ENCODE data around the gene LMAN2L. TPM values are rescaled to one million over a fixed set of nuclear protein-coding genes. Genes with fewer than 3 reads are reported as not detected.

The LMAN2L gene
- total and polyA plus RNA-seq, 4 donors, result 6.4 to 15.1 (median 12.3) TPM

DNA sequence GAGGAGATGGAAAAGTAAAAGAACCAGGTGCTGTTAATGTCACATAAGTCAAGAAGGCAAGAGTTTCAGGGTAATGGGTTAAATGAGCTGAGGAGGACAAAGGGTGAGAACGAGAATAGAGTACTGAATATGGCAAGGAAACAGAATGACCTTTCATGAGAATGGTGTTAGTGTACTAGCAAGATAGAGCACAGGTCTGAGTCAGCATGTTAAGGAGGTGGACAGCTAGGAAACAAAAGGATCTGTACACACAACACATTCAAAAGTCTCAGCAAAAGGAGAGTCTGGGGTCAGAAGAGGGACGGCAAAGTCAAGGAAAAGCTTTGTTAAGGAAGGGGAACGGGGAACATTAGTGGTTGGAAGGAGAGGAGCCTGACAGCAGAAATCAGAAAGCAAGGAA, 28.9 kb downstream of the LMAN2L start:
- DNase-seq (ENCODE audit: low spot score), result no peak
- TF ChIP-seq, protein P1, sequence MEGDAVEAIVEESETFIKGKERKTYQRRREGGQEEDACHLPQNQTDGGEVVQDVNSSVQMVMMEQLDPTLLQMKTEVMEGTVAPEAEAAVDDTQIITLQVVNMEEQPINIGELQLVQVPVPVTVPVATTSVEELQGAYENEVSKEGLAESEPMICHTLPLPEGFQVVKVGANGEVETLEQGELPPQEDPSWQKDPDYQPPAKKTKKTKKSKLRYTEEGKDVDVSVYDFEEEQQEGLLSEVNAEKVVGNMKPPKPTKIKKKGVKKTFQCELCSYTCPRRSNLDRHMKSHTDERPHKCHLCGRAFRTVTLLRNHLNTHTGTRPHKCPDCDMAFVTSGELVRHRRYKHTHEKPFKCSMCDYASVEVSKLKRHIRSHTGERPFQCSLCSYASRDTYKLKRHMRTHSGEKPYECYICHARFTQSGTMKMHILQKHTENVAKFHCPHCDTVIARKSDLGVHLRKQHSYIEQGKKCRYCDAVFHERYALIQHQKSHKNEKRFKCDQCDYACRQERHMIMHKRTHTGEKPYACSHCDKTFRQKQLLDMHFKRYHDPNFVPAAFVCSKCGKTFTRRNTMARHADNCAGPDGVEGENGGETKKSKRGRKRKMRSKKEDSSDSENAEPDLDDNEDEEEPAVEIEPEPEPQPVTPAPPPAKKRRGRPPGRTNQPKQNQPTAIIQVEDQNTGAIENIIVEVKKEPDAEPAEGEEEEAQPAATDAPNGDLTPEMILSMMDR (IDR thresholded peaks at IDR 0.05; ENCODE audit: low read depth, low read length, missing input control), result no peak
- TF ChIP-seq, protein P2, sequence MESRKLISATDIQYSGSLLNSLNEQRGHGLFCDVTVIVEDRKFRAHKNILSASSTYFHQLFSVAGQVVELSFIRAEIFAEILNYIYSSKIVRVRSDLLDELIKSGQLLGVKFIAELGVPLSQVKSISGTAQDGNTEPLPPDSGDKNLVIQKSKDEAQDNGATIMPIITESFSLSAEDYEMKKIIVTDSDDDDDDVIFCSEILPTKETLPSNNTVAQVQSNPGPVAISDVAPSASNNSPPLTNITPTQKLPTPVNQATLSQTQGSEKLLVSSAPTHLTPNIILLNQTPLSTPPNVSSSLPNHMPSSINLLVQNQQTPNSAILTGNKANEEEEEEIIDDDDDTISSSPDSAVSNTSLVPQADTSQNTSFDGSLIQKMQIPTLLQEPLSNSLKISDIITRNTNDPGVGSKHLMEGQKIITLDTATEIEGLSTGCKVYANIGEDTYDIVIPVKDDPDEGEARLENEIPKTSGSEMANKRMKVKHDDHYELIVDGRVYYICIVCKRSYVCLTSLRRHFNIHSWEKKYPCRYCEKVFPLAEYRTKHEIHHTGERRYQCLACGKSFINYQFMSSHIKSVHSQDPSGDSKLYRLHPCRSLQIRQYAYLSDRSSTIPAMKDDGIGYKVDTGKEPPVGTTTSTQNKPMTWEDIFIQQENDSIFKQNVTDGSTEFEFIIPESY (IDR thresholded peaks at IDR 0.05), result no peak
- no peak for TF ChIP-seq EGR1 (IDR thresholded peaks at IDR 0.05; ENCODE audit: low read depth in 2 of 2)
- no peak for TF ChIP-seq SP1 (IDR thresholded peaks at IDR 0.05)
- no peak for TF ChIP-seq NR2F2 (IDR thresholded peaks at IDR 0.05)
- TF ChIP-seq, protein P3, sequence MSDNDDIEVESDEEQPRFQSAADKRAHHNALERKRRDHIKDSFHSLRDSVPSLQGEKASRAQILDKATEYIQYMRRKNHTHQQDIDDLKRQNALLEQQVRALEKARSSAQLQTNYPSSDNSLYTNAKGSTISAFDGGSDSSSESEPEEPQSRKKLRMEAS (IDR thresholded peaks at IDR 0.05), result no peak
- no peak for TF ChIP-seq FOXA2 (IDR thresholded peaks at IDR 0.05)
- no peak for TF ChIP-seq GABPA (IDR thresholded peaks at IDR 0.05 in 1 of 2, conservative IDR thresholded peaks at IDR 0.05 in 1 of 2)
- TF ChIP-seq YY1 (IDR thresholded peaks at IDR 0.05), result no peak
- no peak for TF ChIP-seq HNF4G (IDR thresholded peaks at IDR 0.05)
- Histone ChIP-seq H3K27ac (ENCODE audit: low read depth in 1 of 2, low read length in 2 of 2) (no peak overlapping the region), H3K9ac (ENCODE audit: low read depth in 1 of 2, low read length in 2 of 2) (no peak overlapping the region), H3K4me1 (ENCODE audit: control insufficient read depth in 4 of 4, insufficient read depth in 4 of 4, low read length in 3 of 4) (peaks cover 0 to 8% (median 3%) of the 10 kb centered on the region in 4 donors), H3K36me3 (ENCODE audit: control insufficient read depth in 4 of 4, insufficient read depth in 3 of 4, low read depth in 1 of 4, low read length in 3 of 4) (peaks cover 13 to 58% (median 53%) of the 10 kb centered on the region in 4 donors), H3K27me3 (ENCODE audit: control insufficient read depth in 4 of 4, insufficient read depth in 4 of 4, low read length in 3 of 4) (no peaks in the 10 kb centered on the region), H3K9me3 (ENCODE audit: control insufficient read depth in 4 of 4, low read length in 3 of 4) (no peaks in the 10 kb centered on the region), H3K4me3 (ENCODE audit: low read depth in 1 of 3, low read length in 3 of 3) (no peak overlapping the region)
- 79% methylated on average over 3 of the region's 3 CpGs for WGBS

DNA sequence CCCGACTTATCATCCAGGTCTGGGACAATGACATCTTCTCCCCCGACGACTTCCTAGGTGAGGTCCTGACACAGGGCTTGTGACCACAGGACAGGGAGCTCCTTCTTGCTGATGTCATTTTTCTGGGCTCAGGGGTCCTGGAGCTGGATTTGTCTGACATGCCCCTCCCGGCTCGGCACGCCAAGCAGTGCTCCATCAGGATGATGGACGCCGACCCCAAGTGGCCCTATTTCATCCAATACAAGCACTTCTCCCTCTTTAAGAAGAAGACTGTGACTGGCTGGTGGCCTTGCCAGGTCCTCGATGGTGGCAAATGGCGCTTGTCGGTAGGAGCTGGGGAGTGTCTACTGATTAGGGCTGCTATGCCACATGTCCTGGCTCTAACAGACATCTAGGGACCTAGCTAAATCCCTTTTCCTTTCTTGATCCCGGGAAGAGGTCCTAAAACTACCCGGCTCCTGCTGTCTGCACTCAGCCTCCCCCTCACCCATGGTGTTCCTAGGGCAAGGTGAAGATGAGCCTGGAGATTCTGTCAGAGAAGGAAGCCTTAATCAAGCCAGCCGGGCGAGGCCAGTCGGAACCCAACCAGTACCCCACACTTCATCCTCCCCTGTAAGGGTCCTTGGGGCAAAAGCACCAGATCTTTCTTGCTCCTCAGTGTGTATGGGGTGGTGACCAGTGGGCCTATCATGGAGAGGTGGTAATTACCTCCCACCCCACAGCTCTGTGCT, 36.7 kb downstream of the LMAN2L start:
- no peaks in the 10 kb centered on the region for H3K4me1 ChIP-seq (ENCODE audit: control insufficient read depth in 4 of 4, insufficient read depth in 4 of 4, low read length in 3 of 4)
- H3K9ac ChIP-seq (ENCODE audit: low read depth in 1 of 2, low read length in 2 of 2), result no peak overlapping the region
- 96% methylated on average over 16 of the region's 16 CpGs for WGBS
- peaks cover 16 to 47% (median 27%) of the 10 kb centered on the region in 4 donors for H3K36me3 ChIP-seq (ENCODE audit: control insufficient read depth in 4 of 4, insufficient read depth in 3 of 4, low read depth in 1 of 4, low read length in 3 of 4)
- no peaks in the 10 kb centered on the region for H3K9me3 ChIP-seq (ENCODE audit: control insufficient read depth in 4 of 4, low read length in 3 of 4)
- no peak overlapping the region for H3K4me3 ChIP-seq (ENCODE audit: low read depth in 1 of 3, low read length in 3 of 3)
- DNase-seq (ENCODE audit: low spot score), result no peak
- H3K27me3 ChIP-seq (ENCODE audit: control insufficient read depth in 4 of 4, insufficient read depth in 4 of 4, low read length in 3 of 4), result no peaks in the 10 kb centered on the region
- TF ChIP-seq RXRA (IDR thresholded peaks at IDR 0.05) (no peak), HNF4A (conservative IDR thresholded peaks at IDR 0.05) (no peak)
- TF ChIP-seq, protein P2 (IDR thresholded peaks at IDR 0.05), result no peak
- H3K27ac ChIP-seq (ENCODE audit: low read depth in 1 of 2, low read length in 2 of 2), result no peak overlapping the region
